Trophoblast cell (in vitro differentiated cells and primary cell): ENCODE data around the gene USP44.
A peak's percentile ranks its signal among the peaks of the same experiment; 100 is the strongest.

Source experiments
- DNase-seq, 2 donors: peaks; one replicate each; pipeline ENCODE4 v3.0.0-alpha.2; 2016
- H2AFZ ChIP-seq: 2 replicates; pipeline ENCODE4 v1.6.1; 2013; ENCODE audit warnings: low read length, moderate library complexity, mild to moderate bottlenecking; ENCODE audit not compliant: insufficient read depth, poor library complexity
- H2AK5ac ChIP-seq: 2 replicates; pipeline ENCODE4 v1.6.1; 2013; ENCODE audit warnings: mild to moderate bottlenecking, low read length
- H2BK120ac ChIP-seq: 2 replicates; pipeline ENCODE4 v1.6.1; 2013; ENCODE audit warnings: low read length, mild to moderate bottlenecking, moderate library complexity; ENCODE audit not compliant: insufficient read depth, poor library complexity
- H2BK12ac ChIP-seq: 2 replicates; pipeline ENCODE4 v1.6.1; 2013; ENCODE audit warnings: mild to moderate bottlenecking, low read length, moderate library complexity
- H2BK5ac ChIP-seq: 2 replicates; pipeline ENCODE4 v1.6.1; 2013; ENCODE audit warnings: low read length, low read depth, moderate library complexity, mild to moderate bottlenecking; ENCODE audit not compliant: poor library complexity
- H3K14ac ChIP-seq: 2 replicates; pipeline ENCODE4 v1.6.1; 2013; ENCODE audit warnings: mild to moderate bottlenecking, low read length
- H3K18ac ChIP-seq: 2 replicates; pipeline ENCODE4 v1.6.1; 2013; ENCODE audit warnings: mild to moderate bottlenecking, low read length
- H3K23ac ChIP-seq: 2 replicates; pipeline ENCODE4 v1.6.1; 2013; ENCODE audit warnings: low read length
- H3K27ac ChIP-seq: 2 replicates; pipeline ENCODE4 v1.5.1; 2013; ENCODE audit warnings: low read depth, mild to moderate bottlenecking, inconsistent platforms, low read length, moderate library complexity
- H3K27me3 ChIP-seq: 2 replicates; pipeline ENCODE4 v1.6.1; 2013; ENCODE audit warnings: inconsistent platforms, mild to moderate bottlenecking, low read length, moderate library complexity; ENCODE audit not compliant: insufficient read depth
- H3K36me3 ChIP-seq, 2 experiments: 1 replicate in 1 of 2; 2 replicates in 1 of 2; pipeline ENCODE4 v1.6.1; 2013; ENCODE audit warnings: low read length in 2 of 2, mild to moderate bottlenecking in 2 of 2, moderate library complexity in 1 of 2; ENCODE audit not compliant: insufficient read depth in 2 of 2, control insufficient read depth in 1 of 2
- H3K4ac ChIP-seq: 2 replicates; pipeline ENCODE4 v1.6.1; 2013; ENCODE audit warnings: low read depth, mild to moderate bottlenecking, low read length, moderate library complexity
- H3K4me1 ChIP-seq, 2 experiments: 1 replicate in 1 of 2; 2 replicates in 1 of 2; pipeline ENCODE4 v1.6.1; 2013; ENCODE audit warnings: low read length in 2 of 2, mild to moderate bottlenecking in 2 of 2, moderate library complexity in 1 of 2; ENCODE audit not compliant: insufficient read depth in 2 of 2, control insufficient read depth in 1 of 2
- H3K4me2 ChIP-seq: 2 replicates; pipeline ENCODE4 v1.6.1; 2013; ENCODE audit warnings: inconsistent platforms, mild to moderate bottlenecking, low read length, moderate library complexity
- H3K4me3 ChIP-seq: 2 replicates; pipeline ENCODE4 v1.5.1; 2013; ENCODE audit warnings: mild to moderate bottlenecking, low read depth, low read length, inconsistent platforms
- H3K79me1 ChIP-seq: one replicate; pipeline ENCODE4 v1.6.1; 2013; ENCODE audit warnings: low read length
- H3K79me2 ChIP-seq: 2 replicates; pipeline ENCODE4 v1.6.1; 2013; ENCODE audit warnings: low read length, mild to moderate bottlenecking; ENCODE audit not compliant: control insufficient read depth, insufficient read depth, poor library complexity
- H3K9ac ChIP-seq: 2 replicates; pipeline ENCODE4 v1.6.1; 2013; ENCODE audit warnings: mild to moderate bottlenecking, low read length
- H3K9me3 ChIP-seq: 2 replicates; pipeline ENCODE4 v1.6.1; 2013; ENCODE audit warnings: low read depth, mild to moderate bottlenecking, control low read depth, inconsistent platforms, low read length; ENCODE audit not compliant: insufficient read depth
- H4K12ac ChIP-seq: 2 replicates; pipeline ENCODE4 v1.6.1; 2013; ENCODE audit warnings: low read depth, mild to moderate bottlenecking, low read length, moderate library complexity
- H4K8ac ChIP-seq: 2 replicates; pipeline ENCODE4 v1.6.1; 2013; ENCODE audit warnings: low read depth, mild to moderate bottlenecking, low read length, moderate library complexity
- H4K91ac ChIP-seq: one replicate; pipeline ENCODE4 v1.6.1; 2013; ENCODE audit warnings: low read depth, mild to moderate bottlenecking, low read length, moderate library complexity
- WGBS: extraction: QIAGEN DNeasy Blood & Tissue Kit; methylation state at CpG from one replicate; pipeline ENCODE4 v1.1.7; 2013; ENCODE audit warnings: missing lambda C conversion rate; ENCODE audit not compliant: insufficient read length, insufficient coverage; ENCODE audit errors: extremely low coverage; 5-methylcytosine and 5-hydroxymethylcytosine counted together

USP44 gene

DNA sequence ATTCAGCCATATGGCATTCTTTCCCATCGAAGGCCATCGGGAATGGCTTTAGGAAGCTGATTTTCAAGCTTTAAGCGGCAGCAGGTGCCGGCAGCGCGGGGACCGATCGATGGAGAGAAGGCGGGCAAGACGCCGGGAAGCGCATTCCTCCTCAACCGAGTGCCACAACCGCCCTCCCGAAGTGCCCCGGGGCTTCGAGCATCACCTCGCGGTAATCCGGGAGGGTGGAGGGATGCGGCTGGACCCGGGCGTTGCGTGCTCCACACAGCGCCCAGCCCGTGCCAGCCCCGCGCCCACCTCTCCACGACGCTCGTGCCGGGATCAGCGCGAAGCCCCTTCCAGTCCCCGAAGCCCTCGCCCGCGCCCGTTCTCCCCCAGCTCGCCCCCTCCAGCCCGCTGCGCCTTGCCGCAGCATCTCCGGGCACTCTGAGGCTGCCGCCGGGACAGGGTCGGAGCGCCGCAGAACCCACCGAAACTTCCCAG lies 3.2 kb downstream of the USP44 start:
- Histone ChIP-seq H4K8ac (no peak overlapping the region), H3K4ac (no peak overlapping the region), H3K14ac (no peak overlapping the region), H3K23ac (no peak overlapping the region), H2AFZ (peak overlapping the region; percentile 52), H3K79me2 (no peaks in the 10 kb centered on the region), H4K12ac (no peak overlapping the region), H3K18ac (no peak overlapping the region), H3K4me3 (peak overlapping the region; percentile 70), H3K27me3 (peaks cover 31% of the 10 kb centered on the region), H2AK5ac (no peak overlapping the region), H4K91ac (no peak overlapping the region), H3K9ac (no peak overlapping the region), H3K9me3 (peaks cover 6% of the 10 kb centered on the region), H3K27ac (no peak overlapping the region), H2BK12ac (no peak overlapping the region), H3K36me3 (no peaks in the 10 kb centered on the region), H3K4me1 (peaks cover 9 to 11% of the 10 kb centered on the region in 2 experiments), H3K79me1 (no peaks in the 10 kb centered on the region), H2BK5ac (no peak overlapping the region), H3K4me2 (peak overlapping the region; percentile 76), H2BK120ac (no peak overlapping the region)
- peak; percentile 2 to 25 for DNase-seq
- WGBS, result no CpG with 5 or more reads among the region's 50 CpGs

DNA sequence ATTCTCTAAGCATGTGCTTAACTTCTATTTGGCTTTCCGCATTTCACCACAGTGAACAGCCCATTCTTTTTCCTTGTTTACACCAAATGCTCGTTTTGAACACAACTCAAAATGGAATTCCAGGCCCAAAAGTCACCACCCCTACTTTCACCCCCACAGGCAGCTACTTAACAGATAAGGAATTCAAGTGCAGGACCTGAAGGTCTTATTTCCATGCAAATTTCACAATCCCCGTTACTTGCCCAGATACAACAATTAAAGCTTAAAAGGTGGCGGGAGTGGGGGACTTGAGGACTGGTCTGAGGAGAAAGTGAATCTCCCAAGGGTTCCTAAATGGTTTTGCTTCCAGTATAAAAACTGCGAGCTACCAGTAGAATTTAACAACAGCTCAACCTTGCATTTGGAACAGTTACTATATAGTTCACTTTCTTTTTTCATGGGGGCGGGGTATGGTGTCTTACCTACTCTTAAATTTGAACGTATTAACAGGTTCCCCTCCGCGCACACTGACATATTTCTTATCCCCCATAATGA lies 3.7 kb downstream of the USP44 start:
- Histone ChIP-seq H3K14ac (no peak overlapping the region), H3K79me2 (no peaks in the 10 kb centered on the region), H2AFZ (no peak overlapping the region), H3K4me2 (peak overlapping the region; percentile 76), H2BK5ac (no peak overlapping the region), H3K18ac (no peak overlapping the region), H4K8ac (no peak overlapping the region), H3K23ac (no peak overlapping the region), H3K4me3 (no peak overlapping the region), H3K27ac (no peak overlapping the region), H3K9me3 (peaks cover 6% of the 10 kb centered on the region), H2BK120ac (no peak overlapping the region), H2AK5ac (no peak overlapping the region), H4K12ac (no peak overlapping the region), H3K4me1 (peaks cover 9 to 11% of the 10 kb centered on the region in 2 experiments), H3K4ac (no peak overlapping the region), H3K79me1 (no peaks in the 10 kb centered on the region), H3K36me3 (no peaks in the 10 kb centered on the region), H3K9ac (no peak overlapping the region), H3K27me3 (peaks cover 31% of the 10 kb centered on the region), H4K91ac (no peak overlapping the region), H2BK12ac (no peak overlapping the region)
- no CpG with 5 or more reads among the region's 9 CpGs for WGBS
- peak; percentile 1 to 37 for DNase-seq

DNA sequence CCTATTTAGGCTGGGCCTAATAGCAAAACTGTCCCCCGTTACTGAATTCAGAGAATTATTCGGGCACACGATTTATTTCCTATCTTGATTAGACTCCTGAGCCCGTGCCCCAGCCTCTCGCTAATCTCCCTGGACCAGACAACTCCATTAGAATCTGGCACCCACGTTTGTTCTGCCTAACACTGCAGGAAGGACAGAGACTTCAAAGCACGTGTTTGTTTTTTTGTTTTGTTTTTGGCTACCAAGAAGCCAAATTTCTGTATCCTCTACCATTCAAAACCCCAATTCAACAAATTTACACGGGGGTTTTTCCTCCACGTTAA lies 4.8 kb downstream of the USP44 start:
- Histone ChIP-seq H4K12ac (no peak overlapping the region), H3K9ac (no peak overlapping the region), H3K4me3 (no peak overlapping the region), H3K18ac (no peak overlapping the region), H3K27ac (no peak overlapping the region), H3K4me2 (no peak overlapping the region), H3K4me1 (peaks cover 9 to 11% of the 10 kb centered on the region in 2 experiments), H3K79me1 (no peaks in the 10 kb centered on the region), H3K79me2 (no peaks in the 10 kb centered on the region), H2AFZ (no peak overlapping the region), H4K8ac (no peak overlapping the region), H3K27me3 (peaks cover 31% of the 10 kb centered on the region), H3K36me3 (no peaks in the 10 kb centered on the region), H3K23ac (no peak overlapping the region), H2AK5ac (no peak overlapping the region), H2BK5ac (no peak overlapping the region), H2BK12ac (no peak overlapping the region), H4K91ac (no peak overlapping the region), H3K4ac (no peak overlapping the region), H3K14ac (no peak overlapping the region), H3K9me3 (peaks cover 6% of the 10 kb centered on the region), H2BK120ac (no peak overlapping the region)
- no CpG with 5 or more reads among the region's 9 CpGs for WGBS
- no peak for DNase-seq

DNA sequence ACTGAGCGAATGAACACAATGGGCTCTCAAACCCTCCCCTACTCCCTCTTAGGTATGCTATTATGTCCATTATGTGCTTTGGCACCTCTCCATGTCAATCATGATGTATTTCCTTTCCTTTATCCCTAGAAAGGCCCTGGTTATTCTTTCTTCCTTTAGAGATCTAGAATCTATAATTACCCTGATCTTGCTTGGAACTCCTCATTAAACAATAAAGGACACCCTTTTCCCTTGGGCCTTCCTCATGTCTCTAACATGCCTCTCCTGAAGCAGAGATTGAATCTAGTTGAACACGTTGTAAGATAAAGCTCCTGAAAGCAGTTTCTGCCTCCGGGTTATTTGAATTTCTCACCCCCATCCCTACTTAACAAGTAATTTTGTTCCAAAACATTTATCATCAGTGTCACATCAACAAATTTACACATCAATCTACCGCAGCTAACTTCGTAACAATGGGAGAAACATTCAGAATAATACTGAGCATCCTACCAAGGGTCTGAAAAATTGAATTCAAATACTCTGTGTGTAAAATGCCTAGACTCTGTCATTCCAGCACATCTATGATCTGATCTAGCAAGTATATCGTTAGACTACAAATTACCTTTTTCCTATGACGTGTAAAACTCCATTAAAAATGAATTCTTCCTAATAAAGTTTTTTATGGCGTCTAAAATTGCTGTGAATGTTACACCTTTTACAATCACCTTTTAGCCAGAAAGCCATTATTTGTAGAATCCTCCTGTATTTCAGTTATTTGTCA lies 5.4 kb downstream of the USP44 start:
- Histone ChIP-seq H2BK120ac (no peak overlapping the region), H3K27me3 (peaks cover 31% of the 10 kb centered on the region), H4K8ac (no peak overlapping the region), H2BK5ac (no peak overlapping the region), H3K14ac (no peak overlapping the region), H3K18ac (no peak overlapping the region), H3K9ac (no peak overlapping the region), H4K91ac (no peak overlapping the region), H3K4me3 (no peak overlapping the region), H3K79me2 (no peaks in the 10 kb centered on the region), H4K12ac (no peak overlapping the region), H3K23ac (no peak overlapping the region), H3K27ac (no peak overlapping the region), H3K79me1 (no peaks in the 10 kb centered on the region), H2AFZ (no peak overlapping the region), H2AK5ac (no peak overlapping the region), H3K4ac (no peak overlapping the region), H3K36me3 (no peaks in the 10 kb centered on the region), H3K9me3 (peaks cover 6% of the 10 kb centered on the region), H2BK12ac (no peak overlapping the region), H3K4me2 (no peak overlapping the region), H3K4me1 (peaks cover 9 to 11% of the 10 kb centered on the region in 2 experiments)
- DNase-seq, result peak; percentile 7 to 45
- no CpG with 5 or more reads among the region's 8 CpGs for WGBS
